Fibroblast of lung (primary cell): ENCODE data around the gene CDH12.

Experiments used
- CTCF ChIP-seq, 2 donors: IDR thresholded peaks in 1 of 2; conservative IDR thresholded peaks in 1 of 2; 1 replicate in 1 of 2; 2 replicates in 1 of 2; pipeline ENCODE4 v1.5.1; 2011 to 2012; ENCODE audit warnings: low read length in 2 of 2, control low read depth in 1 of 2, inconsistent platforms in 1 of 2, low read depth in 1 of 2, mild to moderate bottlenecking in 1 of 2
- EZH2 ChIP-seq: IDR thresholded peaks from 2 replicates; pipeline ENCODE4 v1.5.1; 2012; ENCODE audit warnings: low read length, control low read depth, mild to moderate bottlenecking; ENCODE audit errors: missing control alignments

GRCh38 chr5:22722056-22722455, 131.1 kb downstream of the CDH12 start:
- TF ChIP-seq EZH2 (no peak), CTCF (conservative IDR thresholded peaks at IDR 0.05 in 1 of 2, IDR thresholded peaks at IDR 0.05 in 1 of 2; ENCODE audit: low read depth in 1 of 2, low read length in 2 of 2) (no peak)
